ENCODE measurements around the gene GPSM1. TPM values are rescaled to one million over a fixed set of nuclear protein-coding genes. Genes with fewer than 3 reads are reported as not detected.
"Not testable (repeated sequence)": the region's sequence is repeated elsewhere in the genome, so short reads cannot be mapped to it uniquely, and the experiment has no call there.

GPSM1 gene
- total and polyA plus RNA-seq, 4 donors = 12.6 to 41.6 (median 22.7) TPM

DNA sequence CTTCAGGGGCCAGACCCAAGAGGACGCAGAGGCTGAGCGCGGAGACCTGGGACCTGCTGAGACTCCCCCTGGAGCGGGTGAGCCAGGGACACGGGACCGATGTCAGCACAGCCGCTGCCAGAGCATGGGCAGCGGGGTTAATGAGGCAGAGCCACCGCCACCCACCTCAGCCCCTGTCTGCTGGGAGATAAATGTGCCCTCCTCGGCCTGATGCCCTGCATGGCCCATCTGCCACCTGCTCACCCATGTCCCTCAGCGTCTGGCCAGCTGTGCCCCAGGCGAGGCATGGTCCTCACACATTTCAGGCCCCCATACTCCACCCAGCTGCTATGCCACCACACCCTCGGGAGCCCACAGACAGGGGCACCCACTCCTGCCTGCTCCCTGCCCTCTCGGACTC lies 21.4 kb downstream of the GPSM1 start:
- no peaks in the 10 kb centered on the region for H3K9me3 ChIP-seq (ENCODE audit: control insufficient read depth in 4 of 4, insufficient read depth in 3 of 4, low read length in 3 of 4)
- no peak overlapping the region for H3K4me3 ChIP-seq
- H3K36me3 ChIP-seq (ENCODE audit: control insufficient read depth in 4 of 4, insufficient read depth in 4 of 4, low read length in 4 of 4) = peaks cover 0 to 8% (median 0%) of the 10 kb centered on the region in 4 donors
- peaks cover 0 to 25% (median 16%) of the 10 kb centered on the region in 5 donors for H3K4me1 ChIP-seq (ENCODE audit: control insufficient read depth in 5 of 5, insufficient read depth in 5 of 5, low read length in 5 of 5)
- no peak overlapping the region for H3K27ac ChIP-seq (ENCODE audit: low read depth in 1 of 2, low read length in 1 of 2)
- WGBS, 2 donors = 91 to 94% methylated on average over 13 to 14 of the region's 14 CpGs
- TF ChIP-seq, protein P1, sequence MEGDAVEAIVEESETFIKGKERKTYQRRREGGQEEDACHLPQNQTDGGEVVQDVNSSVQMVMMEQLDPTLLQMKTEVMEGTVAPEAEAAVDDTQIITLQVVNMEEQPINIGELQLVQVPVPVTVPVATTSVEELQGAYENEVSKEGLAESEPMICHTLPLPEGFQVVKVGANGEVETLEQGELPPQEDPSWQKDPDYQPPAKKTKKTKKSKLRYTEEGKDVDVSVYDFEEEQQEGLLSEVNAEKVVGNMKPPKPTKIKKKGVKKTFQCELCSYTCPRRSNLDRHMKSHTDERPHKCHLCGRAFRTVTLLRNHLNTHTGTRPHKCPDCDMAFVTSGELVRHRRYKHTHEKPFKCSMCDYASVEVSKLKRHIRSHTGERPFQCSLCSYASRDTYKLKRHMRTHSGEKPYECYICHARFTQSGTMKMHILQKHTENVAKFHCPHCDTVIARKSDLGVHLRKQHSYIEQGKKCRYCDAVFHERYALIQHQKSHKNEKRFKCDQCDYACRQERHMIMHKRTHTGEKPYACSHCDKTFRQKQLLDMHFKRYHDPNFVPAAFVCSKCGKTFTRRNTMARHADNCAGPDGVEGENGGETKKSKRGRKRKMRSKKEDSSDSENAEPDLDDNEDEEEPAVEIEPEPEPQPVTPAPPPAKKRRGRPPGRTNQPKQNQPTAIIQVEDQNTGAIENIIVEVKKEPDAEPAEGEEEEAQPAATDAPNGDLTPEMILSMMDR (IDR thresholded peaks at IDR 0.05; ENCODE audit: control extremely low read depth, extremely low read depth) = no peak
- no peak for DNase-seq
- no peak overlapping the region for H3K9ac ChIP-seq (ENCODE audit: insufficient read depth in 1 of 2, low read length in 2 of 2)
- ATAC-seq (ENCODE audit: insufficient read depth, low FRiP score) = no peak
- no peaks in the 10 kb centered on the region for H3K27me3 ChIP-seq (ENCODE audit: control insufficient read depth in 3 of 3, insufficient read depth in 3 of 3, low read length in 2 of 3)

DNA sequence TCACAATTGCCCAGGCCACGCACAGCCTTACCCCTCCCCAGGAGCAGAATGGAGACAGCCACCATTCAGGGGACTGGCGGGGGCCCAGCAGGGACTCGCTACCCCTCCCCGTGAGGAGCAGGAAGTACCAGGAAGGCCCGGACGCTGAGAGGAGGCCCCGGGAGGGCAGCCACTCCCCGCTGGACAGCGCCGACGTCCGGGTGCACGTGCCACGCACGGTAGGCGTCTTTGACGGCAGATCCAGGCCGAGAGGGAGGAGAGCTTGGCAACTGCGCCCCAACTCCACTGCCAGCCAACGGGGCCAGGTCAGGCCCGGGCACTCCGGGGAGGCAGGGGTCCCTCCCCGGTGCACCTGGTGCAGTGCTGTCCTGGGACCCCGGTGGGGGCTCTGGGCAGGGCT lies 22.2 kb downstream of the GPSM1 start:
- WGBS, 2 donors = 89% methylated on average over 24 of the region's 24 CpGs
- peaks cover 0 to 8% (median 0%) of the 10 kb centered on the region in 4 donors for H3K36me3 ChIP-seq (ENCODE audit: control insufficient read depth in 4 of 4, insufficient read depth in 4 of 4, low read length in 4 of 4)
- TF ChIP-seq, protein P1 (IDR thresholded peaks at IDR 0.05; ENCODE audit: control extremely low read depth, extremely low read depth) = no peak
- H3K4me1 ChIP-seq (ENCODE audit: control insufficient read depth in 5 of 5, insufficient read depth in 5 of 5, low read length in 5 of 5) = peaks cover 0 to 33% (median 20%) of the 10 kb centered on the region in 5 donors
- H3K9me3 ChIP-seq (ENCODE audit: control insufficient read depth in 4 of 4, insufficient read depth in 3 of 4, low read length in 3 of 4) = no peaks in the 10 kb centered on the region
- H3K27me3 ChIP-seq (ENCODE audit: control insufficient read depth in 3 of 3, insufficient read depth in 3 of 3, low read length in 2 of 3) = no peaks in the 10 kb centered on the region
- no peak overlapping the region for H3K9ac ChIP-seq (ENCODE audit: insufficient read depth in 1 of 2, low read length in 2 of 2)
- H3K27ac ChIP-seq (ENCODE audit: low read depth in 1 of 2, low read length in 1 of 2) = no peak overlapping the region
- no peak overlapping the region for H3K4me3 ChIP-seq
- ATAC-seq (ENCODE audit: insufficient read depth, low FRiP score) (no peak), DNase-seq (no peak)

DNA sequence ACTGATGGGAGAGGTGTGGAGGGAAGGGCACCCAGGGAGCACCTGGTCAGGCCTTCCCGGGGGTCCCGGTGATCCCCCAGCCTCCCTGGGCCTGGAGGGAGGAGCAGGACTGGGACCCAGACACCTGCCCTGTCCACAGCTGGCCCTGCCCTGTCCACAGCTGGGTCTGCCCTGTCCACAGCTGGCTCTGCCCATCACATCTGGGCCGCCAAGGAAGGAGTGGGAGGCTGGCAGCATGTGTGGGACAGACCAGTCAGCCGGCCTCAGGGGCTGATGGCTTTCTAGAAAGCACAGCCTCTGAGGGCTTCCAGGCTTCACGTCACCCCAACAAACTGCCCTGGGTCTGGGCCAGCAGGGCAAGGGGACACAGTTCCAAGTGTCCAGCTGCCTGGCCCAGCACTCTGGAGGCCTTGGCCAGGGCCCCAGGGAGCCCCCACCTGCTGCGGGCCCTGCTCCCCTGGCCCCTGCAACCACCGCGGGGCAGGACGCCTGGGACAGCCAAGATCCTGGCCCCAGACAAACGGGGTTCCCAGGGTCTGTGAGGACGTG lies 24.0 kb downstream of the GPSM1 start:
- H3K4me1 ChIP-seq (ENCODE audit: control insufficient read depth in 5 of 5, insufficient read depth in 5 of 5, low read length in 5 of 5) = peaks cover 0 to 24% (median 13%) of the 10 kb centered on the region in 5 donors
- ATAC-seq (ENCODE audit: insufficient read depth, low FRiP score) = no peak
- TF ChIP-seq, protein P1 (IDR thresholded peaks at IDR 0.05; ENCODE audit: control extremely low read depth, extremely low read depth) = no peak
- H3K27ac ChIP-seq (ENCODE audit: low read depth in 1 of 2, low read length in 1 of 2) = no peak overlapping the region
- WGBS, 2 donors = 85 to 88% methylated on average over 9 to 11 of the region's 11 CpGs
- H3K4me3 ChIP-seq = no peak overlapping the region
- H3K9me3 ChIP-seq (ENCODE audit: control insufficient read depth in 4 of 4, insufficient read depth in 3 of 4, low read length in 3 of 4) = no peaks in the 10 kb centered on the region
- no peak for DNase-seq
- H3K36me3 ChIP-seq (ENCODE audit: control insufficient read depth in 4 of 4, insufficient read depth in 4 of 4, low read length in 4 of 4) = peaks cover 0 to 8% (median 0%) of the 10 kb centered on the region in 4 donors
- H3K9ac ChIP-seq (ENCODE audit: insufficient read depth in 1 of 2, low read length in 2 of 2) = no peak overlapping the region
- no peaks in the 10 kb centered on the region for H3K27me3 ChIP-seq (ENCODE audit: control insufficient read depth in 3 of 3, insufficient read depth in 3 of 3, low read length in 2 of 3)

DNA sequence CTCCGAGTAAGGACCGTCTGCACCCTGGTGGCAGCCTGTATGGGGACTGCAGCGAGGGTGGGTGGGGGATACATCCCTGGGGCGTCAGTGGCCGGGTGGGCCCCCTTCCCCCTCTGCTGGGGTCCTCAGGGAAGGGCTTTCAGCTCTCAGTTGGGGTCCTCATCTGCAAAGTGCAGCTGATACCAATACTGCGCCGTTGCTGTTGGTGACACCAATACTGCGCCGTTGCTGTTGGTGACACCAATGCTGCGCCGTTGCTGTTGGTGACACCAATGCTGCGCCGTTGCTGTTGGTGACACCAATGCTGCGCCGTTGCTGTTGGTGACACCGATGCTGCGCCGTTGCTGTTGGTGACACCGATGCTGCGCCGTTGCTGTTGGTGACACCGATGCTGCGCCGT lies 24.5 kb downstream of the GPSM1 start:
- Histone ChIP-seq H3K4me1 (ENCODE audit: control insufficient read depth in 5 of 5, insufficient read depth in 5 of 5, low read length in 5 of 5) (peaks cover 0 to 24% (median 10%) of the 10 kb centered on the region in 5 donors), H3K36me3 (ENCODE audit: control insufficient read depth in 4 of 4, insufficient read depth in 4 of 4, low read length in 4 of 4) (peaks cover 0 to 14% (median 0%) of the 10 kb centered on the region in 4 donors)
- not testable (repeated sequence) for ATAC-seq (ENCODE audit: insufficient read depth, low FRiP score); DNase-seq; H3K9me3 ChIP-seq (ENCODE audit: control insufficient read depth in 4 of 4, insufficient read depth in 3 of 4, low read length in 3 of 4); H3K27ac ChIP-seq (ENCODE audit: low read depth in 1 of 2, low read length in 1 of 2); H3K4me3 ChIP-seq; H3K9ac ChIP-seq (ENCODE audit: insufficient read depth in 1 of 2, low read length in 2 of 2); H3K27me3 ChIP-seq (ENCODE audit: control insufficient read depth in 3 of 3, insufficient read depth in 3 of 3, low read length in 2 of 3)
- 92 to 96% methylated on average over 10 to 24 of the region's 24 CpGs for WGBS, 2 donors
